Activated naive CD4-positive, alpha-beta T cell (primary cell): ENCODE measurements around the gene PACS1.
"Not testable (repeated sequence)": the region's sequence is repeated elsewhere in the genome, so short reads cannot be mapped to it uniquely, and the experiment has no call there.

Source experiments
- DNase-seq, 4 experiments: peaks; one replicate each; lab custom pipeline; 2025; lab: John Stamatoyannopoulos, UW

PACS1 gene

GRCh38 chr11:66069715-66070603, at the start of gene PACS1:
Gene PACS1, plus strand, starts transcription at chr11:66070272. Its CDS starts 215 bp downstream, at chr11:66070487.
- DNase-seq: peak; percentile 33 to 73 (median 49)

GRCh38 chr11:66020618-66021357, 49.3 kb upstream of the PACS1 start:
- no peak for DNase-seq

GRCh38 chr11:66022401-66023185, 47.5 kb upstream of the PACS1 start:
- peak; percentile 65 to 79 (median 67) for DNase-seq

- not testable (repeated sequence) for DNase-seq
Observed at GRCh38 chr11:66023186-66023440, 47.0 kb upstream of the PACS1 start.

- no peak for DNase-seq
Observed at GRCh38 chr11:66026017-66026529, 44.0 kb upstream of the PACS1 start, which contains the start of gene CATSPER1. Gene CATSPER1, minus strand, starts transcription at chr11:66026479. Its CDS starts 100 bp downstream, at chr11:66026379.

GRCh38 chr11:66032957-66033735, 36.9 kb upstream of the PACS1 start:
- no peak for DNase-seq

- no peak for DNase-seq
Observed at GRCh38 chr11:66035653-66036333, 34.3 kb upstream of the PACS1 start.

- no peak for DNase-seq
Observed at GRCh38 chr11:66036334-66036710, 33.8 kb upstream of the PACS1 start.

- DNase-seq: no peak
Observed at GRCh38 chr11:66037327-66037726, 32.7 kb upstream of the PACS1 start.

- DNase-seq: no peak
Observed at GRCh38 chr11:66039765-66040164, 30.3 kb upstream of the PACS1 start.

GRCh38 chr11:66042227-66042995, 27.7 kb upstream of the PACS1 start:
- DNase-seq: no peak

GRCh38 chr11:66042996-66043906, 26.8 kb upstream of the PACS1 start:
- DNase-seq: no peak

- DNase-seq: no peak
Observed at GRCh38 chr11:66044757-66045156, 25.3 kb upstream of the PACS1 start.

GRCh38 chr11:66045177-66045639, 24.9 kb upstream of the PACS1 start:
- DNase-seq: peak; percentile 51 to 77 (median 74)

GRCh38 chr11:66046901-66047300, 23.2 kb upstream of the PACS1 start:
- no peak for DNase-seq

- no peak for DNase-seq
Observed at GRCh38 chr11:66047541-66048365, 22.3 kb upstream of the PACS1 start.

GRCh38 chr11:66048547-66049323, 21.3 kb upstream of the PACS1 start, which contains the start of gene GAL3ST3:
Gene GAL3ST3, minus strand, starts transcription at chr11:66049161. Its CDS starts 3,746 bp downstream, at chr11:66045415.
- DNase-seq: no peak
